ENCODE results near the gene PRTN3.

DNA sequence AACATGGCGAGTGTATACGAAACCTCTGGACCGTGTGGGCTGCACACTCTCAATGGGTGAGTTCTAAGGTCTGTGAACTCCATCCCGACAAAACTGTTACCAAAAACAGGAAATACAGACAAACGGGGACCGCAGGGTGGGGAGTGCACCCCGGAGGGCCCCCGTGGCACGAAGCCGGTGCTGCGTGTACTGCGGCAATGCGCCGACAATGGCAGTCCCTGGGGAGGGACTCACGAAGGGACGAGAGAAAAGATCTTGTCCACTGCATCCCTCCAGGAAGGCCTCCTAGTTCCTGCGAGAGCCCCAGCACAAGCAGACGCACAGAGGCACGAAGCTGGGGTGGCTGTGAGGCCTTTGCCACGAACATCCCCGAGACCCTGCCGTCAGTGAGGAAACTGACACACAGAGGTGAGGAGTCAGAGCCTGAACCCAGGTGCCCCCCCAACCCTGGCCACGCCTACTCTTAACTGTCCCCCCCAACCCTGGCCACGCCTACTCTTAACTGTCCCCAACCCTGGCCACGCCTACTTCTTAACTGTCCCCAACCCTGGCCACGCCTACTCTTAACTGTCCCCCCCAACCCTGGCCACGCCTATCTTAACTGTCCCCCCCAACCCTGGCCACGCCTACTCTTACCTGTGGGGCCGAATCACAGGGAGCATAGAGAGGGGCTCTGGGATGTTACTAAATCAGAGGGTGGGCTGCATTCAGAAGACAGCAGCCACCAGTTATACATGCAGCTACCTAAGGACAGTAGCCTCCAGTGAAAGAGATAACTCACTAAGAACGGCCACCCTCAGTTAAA lies 48.0 kb downstream of the PRTN3 start:
- TF ChIP-seq, protein P1, sequence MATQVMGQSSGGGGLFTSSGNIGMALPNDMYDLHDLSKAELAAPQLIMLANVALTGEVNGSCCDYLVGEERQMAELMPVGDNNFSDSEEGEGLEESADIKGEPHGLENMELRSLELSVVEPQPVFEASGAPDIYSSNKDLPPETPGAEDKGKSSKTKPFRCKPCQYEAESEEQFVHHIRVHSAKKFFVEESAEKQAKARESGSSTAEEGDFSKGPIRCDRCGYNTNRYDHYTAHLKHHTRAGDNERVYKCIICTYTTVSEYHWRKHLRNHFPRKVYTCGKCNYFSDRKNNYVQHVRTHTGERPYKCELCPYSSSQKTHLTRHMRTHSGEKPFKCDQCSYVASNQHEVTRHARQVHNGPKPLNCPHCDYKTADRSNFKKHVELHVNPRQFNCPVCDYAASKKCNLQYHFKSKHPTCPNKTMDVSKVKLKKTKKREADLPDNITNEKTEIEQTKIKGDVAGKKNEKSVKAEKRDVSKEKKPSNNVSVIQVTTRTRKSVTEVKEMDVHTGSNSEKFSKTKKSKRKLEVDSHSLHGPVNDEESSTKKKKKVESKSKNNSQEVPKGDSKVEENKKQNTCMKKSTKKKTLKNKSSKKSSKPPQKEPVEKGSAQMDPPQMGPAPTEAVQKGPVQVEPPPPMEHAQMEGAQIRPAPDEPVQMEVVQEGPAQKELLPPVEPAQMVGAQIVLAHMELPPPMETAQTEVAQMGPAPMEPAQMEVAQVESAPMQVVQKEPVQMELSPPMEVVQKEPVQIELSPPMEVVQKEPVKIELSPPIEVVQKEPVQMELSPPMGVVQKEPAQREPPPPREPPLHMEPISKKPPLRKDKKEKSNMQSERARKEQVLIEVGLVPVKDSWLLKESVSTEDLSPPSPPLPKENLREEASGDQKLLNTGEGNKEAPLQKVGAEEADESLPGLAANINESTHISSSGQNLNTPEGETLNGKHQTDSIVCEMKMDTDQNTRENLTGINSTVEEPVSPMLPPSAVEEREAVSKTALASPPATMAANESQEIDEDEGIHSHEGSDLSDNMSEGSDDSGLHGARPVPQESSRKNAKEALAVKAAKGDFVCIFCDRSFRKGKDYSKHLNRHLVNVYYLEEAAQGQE (IDR thresholded peaks at IDR 0.05; ENCODE audit: insufficient read depth in 1 of 2, low read depth in 2 of 2, low read length in 2 of 2): no peak
- no peak for TF ChIP-seq POLR2AphosphoS5 (IDR thresholded peaks at IDR 0.05; ENCODE audit: low read depth, low read length)
